Fibroblast of lung (primary cell): ENCODE measurements around the gene TCP11L2. TPM values are rescaled to one million over a fixed set of nuclear protein-coding genes. Genes with fewer than 3 reads are reported as not detected.

Source experiments
- DNase-seq, 2 donors: peaks; one replicate each; pipeline versions ENCODE4 v3.0.0 to v3.0.0-alpha.2; 2010; ENCODE audit warnings: low read depth in 2 of 2
- H2AFZ ChIP-seq: 2 replicates; pipeline ENCODE4 v1.5.1; 2012; ENCODE audit warnings: low read length, control low read depth, inconsistent platforms
- H3K27ac ChIP-seq: 2 replicates; pipeline ENCODE4 v1.5.1; 2011; ENCODE audit warnings: low read length, control low read depth; ENCODE audit not compliant: insufficient read depth
- H3K27me3 ChIP-seq: 2 replicates; pipeline ENCODE4 v1.5.1; 2011; ENCODE audit warnings: mild to moderate bottlenecking, low read length; ENCODE audit not compliant: control insufficient read depth, insufficient read depth
- H3K36me3 ChIP-seq: 2 replicates; pipeline ENCODE4 v1.5.1; 2011; ENCODE audit warnings: low read length; ENCODE audit not compliant: control insufficient read depth, insufficient read depth
- H3K4me1 ChIP-seq: 2 replicates; pipeline ENCODE4 v1.5.1; 2011; ENCODE audit warnings: low read length; ENCODE audit not compliant: control insufficient read depth, insufficient read depth; ENCODE audit errors: extremely low read depth
- H3K4me2 ChIP-seq: 2 replicates; pipeline ENCODE4 v1.5.1; 2011; ENCODE audit warnings: low read length, control low read depth; ENCODE audit not compliant: insufficient read depth; ENCODE audit errors: extremely low read depth
- H3K4me3 ChIP-seq, 4 experiments: fragments of 200-600 bp in 1 of 4; sonication (generic) in 1 of 4; replicated peaks in 1 of 4; 2 replicates each; pipeline ENCODE4 v1.5.1; 2011 to 2016; ENCODE audit warnings: low read length in 4 of 4, low read depth in 3 of 4, mild to moderate bottlenecking in 3 of 4, control low read depth in 2 of 4, inconsistent platforms in 1 of 4, mixed read lengths in 1 of 4; ENCODE audit not compliant: insufficient read depth in 1 of 4; ENCODE audit errors: control extremely low read depth in 1 of 4
- H3K79me2 ChIP-seq: 2 replicates; pipeline ENCODE4 v1.5.1; 2012; ENCODE audit warnings: mild to moderate bottlenecking, low read length, inconsistent platforms; ENCODE audit not compliant: control insufficient read depth, insufficient read depth
- H3K9ac ChIP-seq: 2 replicates; pipeline ENCODE4 v1.5.1; 2011; ENCODE audit warnings: mild to moderate bottlenecking, low read length, control low read depth; ENCODE audit not compliant: insufficient read depth
- H3K9me3 ChIP-seq: 2 replicates; pipeline ENCODE4 v1.5.1; 2012; ENCODE audit warnings: low read depth, low read length; ENCODE audit not compliant: control insufficient read depth, insufficient read depth
- H4K20me1 ChIP-seq: 2 replicates; pipeline ENCODE4 v1.5.1; 2011; ENCODE audit warnings: low read length; ENCODE audit not compliant: control insufficient read depth, insufficient read depth; ENCODE audit errors: extremely low read depth
- EZH2 ChIP-seq: IDR thresholded peaks from 2 replicates; pipeline ENCODE4 v1.5.1; 2012; ENCODE audit warnings: low read length, control low read depth, mild to moderate bottlenecking; ENCODE audit errors: missing control alignments
- polyA plus RNA-seq, 2 donors: library from polyadenylated mRNA; depleted of rRNA in 1 of 2; stranded (reverse) in 1 of 2; unstranded in 1 of 2; fragments of >200 nt; gene quantifications; 2 replicates each; pipeline ENCODE4 v1.2.1, GENCODE V29; 2011 to 2012; ENCODE audit warnings: missing spikeins in 1 of 2
- total RNA-seq: library from RNA; depleted of rRNA; stranded (reverse); fragments of >200 nt; gene quantifications from 2 replicates; pipeline ENCODE4 v1.2.1, GENCODE V29; 2014
- TF ChIP-seq, protein P1 (sequence below), 2 donors: IDR thresholded peaks in 1 of 2; conservative IDR thresholded peaks in 1 of 2; 1 replicate in 1 of 2; 2 replicates in 1 of 2; pipeline ENCODE4 v1.5.1; 2011 to 2012; ENCODE audit warnings: low read length in 2 of 2, control low read depth in 1 of 2, inconsistent platforms in 1 of 2, low read depth in 1 of 2, mild to moderate bottlenecking in 1 of 2

The TCP11L2 gene
- total and polyA plus RNA-seq, 2 donors (not counting 1 experiment from before 2014, with no cell fraction given): 23.6 to 82.6 TPM

DNA sequence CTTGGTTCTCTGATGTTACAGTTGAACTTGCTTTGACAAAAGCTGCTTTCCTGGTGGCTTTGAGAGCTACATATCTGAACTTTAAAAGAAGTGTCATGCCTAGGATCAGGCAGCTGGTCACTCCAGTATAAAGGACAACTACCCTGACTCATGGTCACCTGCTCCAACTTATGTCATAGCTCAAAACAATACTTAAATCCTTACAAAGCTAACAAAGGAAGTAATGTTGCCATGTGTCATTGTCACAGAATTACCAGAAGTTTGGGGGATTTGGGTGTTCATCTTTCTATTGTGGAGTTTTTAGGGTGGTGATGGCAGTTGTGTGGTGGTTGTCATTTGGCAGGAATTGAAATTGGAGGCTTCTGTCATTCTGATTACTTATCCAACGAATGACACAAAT, 1.8 kb upstream of the TCP11L2 start:
- no peak for TF ChIP-seq EZH2
- TF ChIP-seq, protein P1, sequence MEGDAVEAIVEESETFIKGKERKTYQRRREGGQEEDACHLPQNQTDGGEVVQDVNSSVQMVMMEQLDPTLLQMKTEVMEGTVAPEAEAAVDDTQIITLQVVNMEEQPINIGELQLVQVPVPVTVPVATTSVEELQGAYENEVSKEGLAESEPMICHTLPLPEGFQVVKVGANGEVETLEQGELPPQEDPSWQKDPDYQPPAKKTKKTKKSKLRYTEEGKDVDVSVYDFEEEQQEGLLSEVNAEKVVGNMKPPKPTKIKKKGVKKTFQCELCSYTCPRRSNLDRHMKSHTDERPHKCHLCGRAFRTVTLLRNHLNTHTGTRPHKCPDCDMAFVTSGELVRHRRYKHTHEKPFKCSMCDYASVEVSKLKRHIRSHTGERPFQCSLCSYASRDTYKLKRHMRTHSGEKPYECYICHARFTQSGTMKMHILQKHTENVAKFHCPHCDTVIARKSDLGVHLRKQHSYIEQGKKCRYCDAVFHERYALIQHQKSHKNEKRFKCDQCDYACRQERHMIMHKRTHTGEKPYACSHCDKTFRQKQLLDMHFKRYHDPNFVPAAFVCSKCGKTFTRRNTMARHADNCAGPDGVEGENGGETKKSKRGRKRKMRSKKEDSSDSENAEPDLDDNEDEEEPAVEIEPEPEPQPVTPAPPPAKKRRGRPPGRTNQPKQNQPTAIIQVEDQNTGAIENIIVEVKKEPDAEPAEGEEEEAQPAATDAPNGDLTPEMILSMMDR (conservative IDR thresholded peaks at IDR 0.05 in 1 of 2, IDR thresholded peaks at IDR 0.05 in 1 of 2; ENCODE audit: low read depth in 1 of 2, low read length in 2 of 2): no peak
- DNase-seq: no peak
- H3K27me3 ChIP-seq: no peaks in the 10 kb centered on the region
- H3K4me3 ChIP-seq: no peak overlapping the region
- no peaks in the 10 kb centered on the region for H3K9me3 ChIP-seq
- peaks cover 2% of the 10 kb centered on the region for H3K4me1 ChIP-seq
- no peaks in the 10 kb centered on the region for H3K36me3 ChIP-seq
- no peak overlapping the region for H2AFZ ChIP-seq
- H4K20me1 ChIP-seq: no peaks in the 10 kb centered on the region
- no peak overlapping the region for H3K4me2 ChIP-seq
- no peak overlapping the region for H3K27ac ChIP-seq
- H3K9ac ChIP-seq: no peak overlapping the region
- no peaks in the 10 kb centered on the region for H3K79me2 ChIP-seq

DNA sequence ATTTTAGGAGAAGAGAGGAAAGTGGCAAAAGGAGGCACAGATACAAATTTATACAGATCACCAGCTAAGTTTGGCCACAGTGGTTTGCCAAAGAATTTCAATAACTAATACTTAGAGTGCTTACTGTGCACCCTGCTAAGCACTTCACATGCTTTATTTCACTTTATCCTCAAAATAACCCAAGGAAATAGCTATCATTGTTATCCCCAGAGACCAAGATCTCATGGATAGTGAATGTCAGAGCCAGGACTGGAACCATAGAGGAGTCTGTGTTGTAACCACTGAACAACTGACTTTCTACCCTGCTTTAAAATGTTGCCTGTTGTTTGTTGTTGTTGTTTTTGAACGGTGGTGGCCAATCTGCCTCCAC, 1.3 kb upstream of the TCP11L2 start:
- Histone ChIP-seq H3K9me3 (no peaks in the 10 kb centered on the region), H3K4me2 (peak overlapping the region; percentile 96), H3K27me3 (no peaks in the 10 kb centered on the region), H2AFZ (no peak overlapping the region), H3K36me3 (no peaks in the 10 kb centered on the region), H3K9ac (no peak overlapping the region), H4K20me1 (no peaks in the 10 kb centered on the region), H3K4me3 (no peak overlapping the region), H3K79me2 (no peaks in the 10 kb centered on the region), H3K27ac (no peak overlapping the region), H3K4me1 (peaks cover 2% of the 10 kb centered on the region)
- no peak for TF ChIP-seq EZH2
- TF ChIP-seq, protein P1 (conservative IDR thresholded peaks at IDR 0.05 in 1 of 2, IDR thresholded peaks at IDR 0.05 in 1 of 2; ENCODE audit: low read depth in 1 of 2, low read length in 2 of 2): no peak
- peak in 1 of 2 donors; percentile 34 for DNase-seq

DNA sequence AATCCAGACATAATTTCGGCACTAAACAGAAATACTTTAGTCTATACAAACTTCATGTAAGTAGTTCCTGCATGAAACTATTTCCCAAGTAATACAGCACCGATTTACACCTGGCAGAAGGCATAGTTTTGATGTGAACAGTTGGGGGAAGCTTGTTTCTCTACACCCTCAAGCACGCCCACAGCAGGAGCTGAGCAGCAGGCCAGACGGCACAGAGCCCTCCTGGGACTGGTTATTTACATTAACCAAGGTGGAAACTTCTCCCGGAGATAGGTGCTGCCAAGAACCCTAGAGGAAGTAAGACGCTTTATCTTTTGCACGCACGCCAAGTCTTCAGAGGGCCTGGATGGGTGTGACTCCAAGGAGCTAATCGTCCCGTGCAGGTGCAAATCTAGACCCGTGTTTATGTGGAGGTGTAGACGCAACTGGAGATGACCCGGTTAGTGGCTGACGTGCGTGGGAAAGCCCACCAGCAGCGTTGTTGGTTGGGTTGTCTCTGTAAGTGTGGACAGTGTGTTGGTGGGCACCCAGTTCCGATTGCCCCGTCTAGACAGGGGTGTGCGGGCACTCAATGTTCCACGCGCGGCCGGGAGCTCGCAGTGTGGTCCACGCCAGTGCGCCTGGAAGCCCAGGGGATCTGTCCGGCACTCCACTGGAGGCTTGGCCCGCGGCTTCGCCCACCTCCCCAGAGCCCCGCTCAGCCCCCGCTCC, 767 bp upstream of the TCP11L2 start:
- Histone ChIP-seq H4K20me1 (no peaks in the 10 kb centered on the region), H3K4me2 (peak overlapping the region; percentile 96), H3K4me3 (peak overlapping the region; percentile 33 to 64 (median 61)), H3K27me3 (no peaks in the 10 kb centered on the region), H3K4me1 (peaks cover 2% of the 10 kb centered on the region), H3K27ac (no peak overlapping the region), H3K9ac (no peak overlapping the region), H3K79me2 (no peaks in the 10 kb centered on the region), H2AFZ (peak overlapping the region; percentile 93), H3K9me3 (no peaks in the 10 kb centered on the region), H3K36me3 (no peaks in the 10 kb centered on the region)
- no peak for TF ChIP-seq EZH2
- TF ChIP-seq, protein P1 (conservative IDR thresholded peaks at IDR 0.05 in 1 of 2, IDR thresholded peaks at IDR 0.05 in 1 of 2; ENCODE audit: low read depth in 1 of 2, low read length in 2 of 2): no peak
- DNase-seq: peak; percentile 29 to 50
